KMS-11 (cell line): ENCODE measurements around the gene OXCT2.
A peak's percentile ranks its signal among the peaks of the same experiment; 100 is the strongest.
"Not testable (repeated sequence)": the region's sequence is repeated elsewhere in the genome, so short reads cannot be mapped to it uniquely, and the experiment has no call there.

ENCODE experiments used
- H2AFZ ChIP-seq: fragments of 200-600 bp; sonication (generic); 2 replicates; pipeline ENCODE4 v1.6.1; 2016; ENCODE audit warnings: antibody characterized with exemption, mixed run types, low read depth
- H3K27ac ChIP-seq: fragments of 200-600 bp; sonication (generic); 2 replicates; pipeline ENCODE4 v1.6.1; 2016; ENCODE audit warnings: mild to moderate bottlenecking, mixed run types
- H3K27me3 ChIP-seq: fragments of 200-600 bp; sonication (generic); 2 replicates; pipeline ENCODE4 v1.6.1; 2017; ENCODE audit warnings: mild to moderate bottlenecking, low read depth, mixed run types, moderate library complexity; ENCODE audit not compliant: insufficient read depth
- H3K36me3 ChIP-seq: fragments of 200-600 bp; sonication (generic); 2 replicates; pipeline ENCODE4 v1.6.1; 2017; ENCODE audit warnings: mild to moderate bottlenecking, mixed run types; ENCODE audit not compliant: insufficient read depth
- H3K4me1 ChIP-seq: fragments of 200-600 bp; sonication (generic); 2 replicates; pipeline ENCODE4 v1.6.1; 2016; ENCODE audit warnings: mild to moderate bottlenecking, low read depth, mixed run types; ENCODE audit not compliant: poor library complexity, severe bottlenecking
- H3K4me2 ChIP-seq: fragments of 200-600 bp; sonication (generic); 2 replicates; pipeline ENCODE4 v1.7.0; 2016; ENCODE audit warnings: mild to moderate bottlenecking, mixed run types
- H3K4me3 ChIP-seq: fragments of 200-600 bp; sonication (generic); IDR thresholded peaks from 2 replicates; pipeline ENCODE4 v1.6.1; 2017; ENCODE audit warnings: low read depth, low read length, mixed read lengths; ENCODE audit not compliant: insufficient read depth
- H3K79me2 ChIP-seq: fragments of 200-600 bp; sonication (generic); 2 replicates; pipeline ENCODE4 v1.6.1; 2016; ENCODE audit warnings: low read depth, mixed run types; ENCODE audit not compliant: insufficient read depth
- H3K9ac ChIP-seq: fragments of 200-600 bp; sonication (generic); 2 replicates; pipeline ENCODE4 v1.6.1; 2016; ENCODE audit warnings: mild to moderate bottlenecking, mixed run types
- H4K20me1 ChIP-seq: fragments of 200-600 bp; sonication (generic); 2 replicates; pipeline ENCODE4 v1.6.1; 2016; ENCODE audit warnings: mild to moderate bottlenecking, mixed run types; ENCODE audit not compliant: insufficient read depth
- TF ChIP-seq, protein P1 (sequence below): fragments of 200-600 bp; sonication (generic); conservative IDR thresholded peaks from 2 replicates; pipeline ENCODE4 v1.6.1; 2017; ENCODE audit warnings: low read depth, mild to moderate bottlenecking, antibody characterized with exemption, low read length, moderate library complexity, mixed read lengths

The OXCT2 gene

GRCh38 chr1:39802496-39803260 is 31.5 kb upstream of the OXCT2 start:
- Histone ChIP-seq H3K27me3 (no peaks in the 10 kb centered on the region), H3K4me2 (no peak overlapping the region), H3K4me1 (peaks cover 12% of the 10 kb centered on the region), H3K36me3 (no peaks in the 10 kb centered on the region), H3K27ac (no peak overlapping the region), H2AFZ (no peak overlapping the region), H4K20me1 (no peaks in the 10 kb centered on the region), H3K9ac (no peak overlapping the region), H3K79me2 (no peaks in the 10 kb centered on the region), H3K4me3 (no peak overlapping the region)
- TF ChIP-seq, protein P1, sequence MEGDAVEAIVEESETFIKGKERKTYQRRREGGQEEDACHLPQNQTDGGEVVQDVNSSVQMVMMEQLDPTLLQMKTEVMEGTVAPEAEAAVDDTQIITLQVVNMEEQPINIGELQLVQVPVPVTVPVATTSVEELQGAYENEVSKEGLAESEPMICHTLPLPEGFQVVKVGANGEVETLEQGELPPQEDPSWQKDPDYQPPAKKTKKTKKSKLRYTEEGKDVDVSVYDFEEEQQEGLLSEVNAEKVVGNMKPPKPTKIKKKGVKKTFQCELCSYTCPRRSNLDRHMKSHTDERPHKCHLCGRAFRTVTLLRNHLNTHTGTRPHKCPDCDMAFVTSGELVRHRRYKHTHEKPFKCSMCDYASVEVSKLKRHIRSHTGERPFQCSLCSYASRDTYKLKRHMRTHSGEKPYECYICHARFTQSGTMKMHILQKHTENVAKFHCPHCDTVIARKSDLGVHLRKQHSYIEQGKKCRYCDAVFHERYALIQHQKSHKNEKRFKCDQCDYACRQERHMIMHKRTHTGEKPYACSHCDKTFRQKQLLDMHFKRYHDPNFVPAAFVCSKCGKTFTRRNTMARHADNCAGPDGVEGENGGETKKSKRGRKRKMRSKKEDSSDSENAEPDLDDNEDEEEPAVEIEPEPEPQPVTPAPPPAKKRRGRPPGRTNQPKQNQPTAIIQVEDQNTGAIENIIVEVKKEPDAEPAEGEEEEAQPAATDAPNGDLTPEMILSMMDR = no peak

DNA sequence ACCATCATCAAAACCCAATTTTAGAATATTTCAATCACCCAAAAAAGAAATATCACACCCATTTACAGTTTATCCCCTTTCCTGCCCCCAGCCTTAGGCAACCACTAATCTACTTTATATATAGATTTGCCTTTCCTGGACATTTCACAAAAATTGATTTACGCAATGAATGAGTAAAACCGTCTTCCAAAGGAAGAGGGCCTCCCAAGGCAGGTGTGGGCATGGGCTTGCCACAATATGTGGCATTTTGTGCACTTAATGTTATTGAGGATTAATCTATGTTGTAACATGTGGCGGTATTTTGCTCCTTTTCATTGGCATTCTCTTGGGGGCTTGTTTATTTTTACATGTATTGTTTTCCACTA is 29.3 kb upstream of the OXCT2 start:
- Histone ChIP-seq H3K9ac (no peak overlapping the region), H3K4me3 (no peak overlapping the region), H3K27ac (no peak overlapping the region), H3K4me2 (no peak overlapping the region), H4K20me1 (no peaks in the 10 kb centered on the region), H3K27me3 (no peaks in the 10 kb centered on the region), H3K79me2 (no peaks in the 10 kb centered on the region), H2AFZ (no peak overlapping the region), H3K36me3 (no peaks in the 10 kb centered on the region), H3K4me1 (peaks cover 16% of the 10 kb centered on the region)
- TF ChIP-seq, protein P1 = no peak

DNA sequence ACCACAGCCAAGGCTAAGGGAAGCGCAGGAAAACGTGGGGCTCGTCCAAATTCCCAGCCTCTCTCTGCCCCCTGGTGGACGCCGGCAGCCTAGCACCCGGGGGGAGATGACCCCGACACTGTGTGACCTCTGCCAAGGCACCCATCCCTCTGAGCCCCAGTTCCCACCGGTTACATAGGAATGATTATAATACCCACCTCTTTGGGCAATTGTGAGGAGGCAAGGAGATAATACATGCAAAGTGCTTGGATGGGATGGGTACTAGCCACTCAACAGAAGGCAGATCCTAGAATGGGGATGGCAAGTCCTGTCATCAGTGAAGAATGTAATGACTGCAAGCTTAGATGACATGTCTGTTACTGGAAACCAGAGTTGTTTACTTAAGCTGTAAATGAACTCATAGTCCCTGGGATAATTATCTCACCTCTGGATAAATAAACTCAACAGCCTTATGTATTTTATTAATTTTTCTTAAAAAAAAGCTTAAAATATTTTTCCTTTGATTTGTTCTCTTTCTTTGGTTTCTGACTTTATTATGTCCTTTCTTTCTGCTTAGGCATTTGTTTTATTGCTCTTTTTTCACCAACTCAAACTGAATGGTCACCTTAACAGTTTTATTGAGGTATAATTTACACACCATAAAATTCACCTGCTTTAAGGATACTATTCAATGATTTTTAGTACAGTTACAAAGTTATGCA is 28.8 kb upstream of the OXCT2 start:
- Histone ChIP-seq H3K4me2 (peak overlapping the region; percentile 56), H3K4me1 (peaks cover 17% of the 10 kb centered on the region), H3K27me3 (no peaks in the 10 kb centered on the region), H3K4me3 (peak overlapping the region; percentile 65), H3K79me2 (no peaks in the 10 kb centered on the region), H4K20me1 (no peaks in the 10 kb centered on the region), H2AFZ (peak overlapping the region; percentile 90), H3K27ac (peak overlapping the region; percentile 82), H3K9ac (peak overlapping the region; percentile 76; the same call in 1 of the 2 replicates), H3K36me3 (no peaks in the 10 kb centered on the region)
- TF ChIP-seq, protein P1 = peak; percentile 88

DNA sequence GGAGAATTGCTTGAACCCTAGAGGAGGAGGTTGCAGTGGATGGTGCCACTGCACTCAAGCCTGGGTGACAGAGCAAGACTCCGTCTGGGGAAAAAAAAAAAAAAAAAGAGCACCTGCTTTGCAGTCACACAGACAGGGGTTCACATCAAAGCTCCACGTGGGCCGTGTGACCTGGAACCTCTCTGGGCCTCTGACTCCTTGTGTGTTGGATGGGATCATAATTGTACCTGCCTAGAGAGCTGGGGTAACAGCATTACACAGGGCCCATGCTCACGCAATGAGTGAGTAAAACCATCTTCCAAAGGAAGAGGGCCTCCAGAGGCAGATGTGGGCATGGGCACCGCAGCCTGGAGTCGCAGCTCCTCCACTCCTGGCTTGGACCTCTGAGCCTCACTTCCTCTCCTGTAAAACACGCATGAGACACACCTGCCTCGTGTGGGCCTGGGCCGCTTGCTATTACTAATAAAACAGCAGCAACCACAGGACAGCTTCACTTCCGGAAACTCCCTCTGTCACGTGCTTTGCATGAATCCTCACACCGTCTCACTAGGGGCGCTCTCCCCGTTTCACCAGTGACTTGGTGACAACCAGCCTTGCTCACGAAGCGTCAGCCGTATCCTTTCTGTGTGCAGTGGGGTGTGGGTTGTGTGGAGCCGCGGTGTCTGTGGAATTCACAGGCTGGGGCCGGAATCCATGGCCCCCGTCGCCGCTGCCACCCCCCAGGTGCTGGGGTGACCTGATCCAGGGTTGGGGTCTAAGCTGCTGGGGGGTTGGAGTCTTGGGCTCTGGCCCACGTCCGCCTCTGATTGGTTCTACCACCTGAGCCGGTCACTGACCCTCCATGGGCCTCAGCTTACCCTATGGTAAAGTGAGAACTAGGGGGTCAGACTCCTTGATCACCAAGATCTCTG is 28.0 kb upstream of the OXCT2 start:
- not testable (repeated sequence) for H3K27me3 ChIP-seq
- H3K9ac ChIP-seq = peak overlapping the region; percentile 76
- peak overlapping the region; percentile 56 for H3K4me2 ChIP-seq

More for the DNA sequence above, 28.0 kb upstream of the OXCT2 start:
- H3K79me2 ChIP-seq, H3K36me3 ChIP-seq, H4K20me1 ChIP-seq: not testable (repeated sequence)
- H2AFZ ChIP-seq = peak overlapping the region; percentile 90
- H3K4me1 ChIP-seq = peaks cover 21% of the 10 kb centered on the region
- TF ChIP-seq, protein P1 = peak; percentile 96
- H3K4me3 ChIP-seq = peak overlapping the region; percentile 65
- H3K27ac ChIP-seq = peak overlapping the region; percentile 82
